Upper lobe of right lung (tissue), 1 donor: ENCODE measurements around the gene PHPT1. TPM values are rescaled to one million over a fixed set of nuclear protein-coding genes. Genes with fewer than 3 reads are reported as not detected.
A peak's percentile ranks its signal among the peaks of the same experiment; 100 is the strongest.

Source experiments
- ATAC-seq: fragments of 200-7000 bp; cut with Tn5 transposase; one replicate; pipeline ENCODE4 v1.9.1; 2020; ENCODE audit warnings: mild to moderate bottlenecking, moderate library complexity
- DNase-seq: peaks from one replicate; pipeline ENCODE4 v3.0.0-alpha.2; 2020
- H3K27ac ChIP-seq: fragments of 200-600 bp; one replicate; pipeline ENCODE4 v1.8.0; 2022
- H3K27me3 ChIP-seq: fragments of 200-600 bp; one replicate; pipeline ENCODE4 v1.8.0; 2022; ENCODE audit warnings: mild to moderate bottlenecking
- H3K36me3 ChIP-seq: fragments of 200-600 bp; one replicate; pipeline ENCODE4 v1.8.0; 2022
- H3K4me1 ChIP-seq: fragments of 200-600 bp; one replicate; pipeline ENCODE4 v1.8.0; 2022
- H3K4me3 ChIP-seq: fragments of 200-600 bp; one replicate; pipeline ENCODE4 v1.8.0; 2022; ENCODE audit warnings: mild to moderate bottlenecking
- H3K9me3 ChIP-seq: fragments of 200-600 bp; one replicate; pipeline ENCODE4 v1.8.0; 2022
- CTCF ChIP-seq: fragments of 200-600 bp; IDR thresholded peaks from one replicate; pipeline ENCODE4 v1.8.0; 2022; ENCODE audit warnings: antibody characterized with exemption
- intact Hi-C: fragments of 100-400 bp; cut with DNase I; formaldehyde crosslinking; loops from one replicate; pipeline ENCODE4 v1.11.0; 2022
- total RNA-seq: library from RNA; stranded (reverse); fragmentation: NEBNext Ultra II Directional; extraction: Animal tissue kit (Norgen Biotek cat#: 25700); gene quantifications from one replicate; pipeline ENCODE4 v1.2.1, GENCODE V29; 2021
- donor health status: DM: no; HTN: yes; CAD: no; lungs with severe emphysema.

PHPT1 gene
- total RNA-seq, 1 donor from 2014 or later: 82.1 TPM

GRCh38 chr9:136857166-136857565 lies 8.0 kb downstream of the PHPT1 start:
- Histone ChIP-seq H3K27ac (no peak overlapping the region), H3K27me3 (no peaks in the 10 kb centered on the region), H3K9me3 (no peaks in the 10 kb centered on the region), H3K36me3 (peaks cover 17% of the 10 kb centered on the region), H3K4me1 (peaks cover 4% of the 10 kb centered on the region), H3K4me3 (no peak overlapping the region)
- intact Hi-C loops: no loop called here
- no peak for DNase-seq
- no peak for ATAC-seq
- TF ChIP-seq CTCF: no peak

DNA sequence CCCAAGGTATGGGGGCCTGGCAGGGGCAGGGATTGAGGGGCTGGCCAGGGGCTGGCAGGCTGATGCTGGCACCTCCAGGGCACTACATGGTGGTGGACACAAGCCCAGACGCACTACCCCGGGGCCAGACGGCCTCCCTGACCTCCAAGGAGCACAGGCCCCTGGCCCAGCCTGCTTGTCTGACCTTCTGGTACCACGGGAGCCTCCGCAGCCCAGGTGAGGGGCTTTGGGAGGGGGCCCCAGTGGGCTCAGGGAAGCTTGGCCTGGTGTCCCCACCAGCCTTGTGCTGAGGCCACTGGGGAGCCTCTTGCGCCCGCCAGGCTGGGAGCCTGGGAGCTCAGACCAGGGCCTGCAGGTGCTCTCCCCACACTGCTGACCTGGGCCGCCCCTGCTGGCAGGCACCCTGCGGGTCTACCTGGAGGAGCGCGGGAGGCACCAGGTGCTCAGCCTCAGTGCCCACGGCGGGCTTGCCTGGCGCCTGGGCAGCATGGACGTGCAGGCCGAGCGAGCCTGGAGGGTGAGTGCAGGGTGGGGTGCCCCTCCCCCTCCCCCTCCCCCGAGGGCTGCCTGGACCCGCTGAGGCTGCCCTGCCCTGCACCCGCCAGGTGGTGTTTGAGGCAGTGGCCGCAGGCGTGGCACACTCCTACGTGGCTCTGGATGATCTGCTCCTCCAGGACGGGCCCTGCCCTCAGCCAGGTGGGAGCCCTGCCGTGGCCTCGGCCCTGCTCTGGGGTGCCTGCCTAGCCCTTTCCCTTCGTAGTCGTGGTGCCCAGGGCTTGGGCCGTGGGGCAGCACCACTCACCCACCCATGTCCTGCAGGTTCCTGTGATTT lies 8.6 kb downstream of the PHPT1 start:
- DNase-seq: no peak
- TF ChIP-seq CTCF: no peak
- Histone ChIP-seq H3K27ac (no peak overlapping the region), H3K9me3 (no peaks in the 10 kb centered on the region), H3K27me3 (no peaks in the 10 kb centered on the region), H3K4me3 (no peak overlapping the region), H3K4me1 (peaks cover 4% of the 10 kb centered on the region), H3K36me3 (peaks cover 24% of the 10 kb centered on the region)
- no peak for ATAC-seq
- intact Hi-C loops: no loop called here

GRCh38 chr9:136858452-136858843 lies 9.2 kb downstream of the PHPT1 start:
- intact Hi-C loops: no loop called here
- Histone ChIP-seq H3K27ac (no peak overlapping the region), H3K36me3 (peaks cover 30% of the 10 kb centered on the region), H3K27me3 (no peaks in the 10 kb centered on the region), H3K4me1 (peaks cover 4% of the 10 kb centered on the region), H3K9me3 (no peaks in the 10 kb centered on the region), H3K4me3 (no peak overlapping the region)
- TF ChIP-seq CTCF: no peak
- ATAC-seq: no peak
- no peak for DNase-seq

DNA sequence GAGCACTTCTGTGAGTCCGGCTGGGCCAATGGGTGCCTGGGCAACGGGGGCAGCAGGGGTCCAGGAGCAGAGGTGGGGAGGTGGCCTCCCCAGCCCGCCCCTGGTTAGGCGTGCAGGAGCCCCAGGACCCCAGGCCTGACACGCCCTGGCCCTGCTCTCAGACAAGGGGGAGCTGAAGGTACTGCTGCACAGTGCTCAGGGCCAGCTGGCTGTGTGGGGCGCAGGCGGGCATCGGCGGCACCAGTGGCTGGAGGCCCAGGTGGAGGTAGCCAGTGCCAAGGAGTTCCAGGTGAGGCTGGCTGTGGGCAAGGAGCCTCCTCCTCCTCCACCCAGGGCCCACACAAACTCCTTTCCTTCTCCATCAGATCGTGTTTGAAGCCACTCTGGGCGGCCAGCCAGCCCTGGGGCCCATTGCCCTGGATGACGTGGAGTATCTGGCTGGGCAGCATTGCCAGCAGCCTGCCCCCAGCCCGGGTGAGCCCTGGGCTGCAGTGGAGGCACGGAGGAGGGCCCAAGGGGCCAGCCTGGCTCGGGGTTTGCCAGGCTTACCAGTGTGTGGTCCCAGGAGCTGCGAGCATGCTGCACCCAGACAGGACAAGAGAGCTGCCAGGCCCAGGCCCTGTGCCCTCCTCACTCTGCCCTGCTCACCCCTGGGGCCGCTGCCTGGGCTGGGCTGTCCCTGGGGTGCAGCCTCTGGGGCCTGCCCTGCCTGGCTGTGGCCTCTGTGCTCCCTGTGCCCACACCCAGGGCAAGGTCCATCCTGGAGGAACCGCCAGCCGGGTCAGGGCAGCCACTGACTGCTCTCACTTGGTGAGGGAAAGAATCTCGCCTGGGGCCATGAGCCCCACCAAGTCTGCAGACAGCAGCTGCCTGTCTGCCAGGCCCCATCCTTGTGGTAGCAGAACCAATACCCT lies 9.9 kb downstream of the PHPT1 start:
- no peak overlapping the region for H3K4me3 ChIP-seq
- H3K36me3 ChIP-seq: peaks cover 35% of the 10 kb centered on the region
- no peaks in the 10 kb centered on the region for H3K27me3 ChIP-seq
- intact Hi-C loops: no loop called here
- H3K27ac ChIP-seq: no peak overlapping the region
- peak; percentile 28 for ATAC-seq
- no peak for TF ChIP-seq CTCF
- no peak for DNase-seq
- H3K4me1 ChIP-seq: peaks cover 8% of the 10 kb centered on the region
- H3K9me3 ChIP-seq: no peaks in the 10 kb centered on the region

- no peak for TF ChIP-seq CTCF
- H3K27ac ChIP-seq: no peak overlapping the region
- H3K36me3 ChIP-seq: peaks cover 35% of the 10 kb centered on the region
- DNase-seq (no peak), ATAC-seq (no peak)
- H3K27me3 ChIP-seq: no peaks in the 10 kb centered on the region
- no peaks in the 10 kb centered on the region for H3K9me3 ChIP-seq
- H3K4me1 ChIP-seq: peaks cover 20% of the 10 kb centered on the region
- no peak overlapping the region for H3K4me3 ChIP-seq
- intact Hi-C loops: no loop called here
Measured at GRCh38 chr9:136860529-136860928, 11.3 kb downstream of the PHPT1 start.
